GM13977 (cell line): ENCODE data around the gene KCTD12.

Experiments used
- DNase-seq: peaks from one replicate; pipeline ENCODE4 v3.0.0; 2012; ENCODE audit warnings: low spot score
- CTCF ChIP-seq: IDR thresholded peaks from 2 replicates; pipeline ENCODE4 v1.5.1; 2012; ENCODE audit warnings: mild to moderate bottlenecking, control low read depth; ENCODE audit not compliant: insufficient read depth; ENCODE audit errors: extremely low read depth, missing control alignments
- in situ Hi-C: fragments of 300-500 bp; cut with MboI; formaldehyde crosslinking; loops from one replicate; pipeline ENCODE4 v1.12.0; 2022; ENCODE audit warnings: low sequenced_read_pairs, low pct_unique_long_range_greater_than_20kb, mixed read lengths, inconsistent platforms; ENCODE audit not compliant: unreplicated experiment

Gene KCTD12

GRCh38 chr13:76875271-76875815 is 10.9 kb downstream of the KCTD12 start:
- no peak for DNase-seq
- in situ Hi-C loops = no loop called here
- TF ChIP-seq CTCF = no peak

GRCh38 chr13:76874479-76874878 is 11.7 kb downstream of the KCTD12 start:
- no peak for TF ChIP-seq CTCF
- in situ Hi-C loops = no loop called here
- DNase-seq = no peak

GRCh38 chr13:76873445-76873844 is 12.8 kb downstream of the KCTD12 start:
- DNase-seq = no peak
- no peak for TF ChIP-seq CTCF
- in situ Hi-C loops = no loop called here

GRCh38 chr13:76872675-76873074 is 13.5 kb downstream of the KCTD12 start:
- DNase-seq = no peak
- in situ Hi-C loops = no loop called here
- TF ChIP-seq CTCF = no peak

- in situ Hi-C loops = no loop called here
- TF ChIP-seq CTCF = no peak
- no peak for DNase-seq
Observed at GRCh38 chr13:76871432-76871831, 14.8 kb downstream of the KCTD12 start.

- in situ Hi-C loops = no loop called here
- no peak for DNase-seq
- no peak for TF ChIP-seq CTCF
Observed at GRCh38 chr13:76868371-76868770, 17.8 kb downstream of the KCTD12 start.
